ENCODE results near the gene NELFA.
A peak's percentile ranks its signal among the peaks of the same experiment; 100 is the strongest.

Gene NELFA

GRCh38 chr4:2008921-2009650 lies at the start of gene NELFA (continued):
- no peak for TF ChIP-seq ZBTB10 (tag by site-specific recombination; IDR thresholded peaks at IDR 0.05)
- 0 out of 2 replicates have a peak, but pooled peaks have one; percentile 12 for TF ChIP-seq ZNF24 (tag by site-specific recombination; IDR thresholded peaks at IDR 0.05)
- TF ChIP-seq ZNF555 (tag by site-specific recombination; conservative IDR thresholded peaks at IDR 0.05): no peak
- no peak for TF ChIP-seq ZNF132 (tag by site-specific recombination; IDR thresholded peaks at IDR 0.05; ENCODE audit: borderline replicate concordance)
- no peak for TF ChIP-seq ZSCAN18 (tag by site-specific recombination; IDR thresholded peaks at IDR 0.05)
- no peak for TF ChIP-seq ZBTB48 (tag by site-specific recombination; IDR thresholded peaks at IDR 0.05)
- TF ChIP-seq, protein P1, sequence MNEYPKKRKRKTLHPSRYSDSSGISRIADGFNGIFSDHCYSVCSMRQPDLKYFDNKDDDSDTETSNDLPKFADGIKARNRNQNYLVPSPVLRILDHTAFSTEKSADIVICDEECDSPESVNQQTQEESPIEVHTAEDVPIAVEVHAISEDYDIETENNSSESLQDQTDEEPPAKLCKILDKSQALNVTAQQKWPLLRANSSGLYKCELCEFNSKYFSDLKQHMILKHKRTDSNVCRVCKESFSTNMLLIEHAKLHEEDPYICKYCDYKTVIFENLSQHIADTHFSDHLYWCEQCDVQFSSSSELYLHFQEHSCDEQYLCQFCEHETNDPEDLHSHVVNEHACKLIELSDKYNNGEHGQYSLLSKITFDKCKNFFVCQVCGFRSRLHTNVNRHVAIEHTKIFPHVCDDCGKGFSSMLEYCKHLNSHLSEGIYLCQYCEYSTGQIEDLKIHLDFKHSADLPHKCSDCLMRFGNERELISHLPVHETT (tag by site-specific recombination; IDR thresholded peaks at IDR 0.05): peak; percentile 67; the same call in 1 of the 2 replicates
- no peak for TF ChIP-seq ZNF623 (tag by site-specific recombination; IDR thresholded peaks at IDR 0.05)
- TF ChIP-seq KLF1 (tag by site-specific recombination; IDR thresholded peaks at IDR 0.05): peak; percentile 56
- peak; percentile 53; the same call in 1 of the 2 replicates for TF ChIP-seq GLI4 (tag by site-specific recombination; IDR thresholded peaks at IDR 0.05)
- TF ChIP-seq ZNF121 (tag by site-specific recombination; IDR thresholded peaks at IDR 0.05): peak; percentile 69
- TF ChIP-seq ZNF596 (tag by site-specific recombination; IDR thresholded peaks at IDR 0.05): peak; percentile 68; the same call in 1 of the 2 replicates
- TF ChIP-seq ZNF366 (tag by site-specific recombination; conservative IDR thresholded peaks at IDR 0.05): no peak
- no peak for TF ChIP-seq ZNF514 (tag by site-specific recombination; IDR thresholded peaks at IDR 0.05)
- TF ChIP-seq ZNF658 (tag by site-specific recombination; IDR thresholded peaks at IDR 0.05): no peak
- TF ChIP-seq, protein P2, sequence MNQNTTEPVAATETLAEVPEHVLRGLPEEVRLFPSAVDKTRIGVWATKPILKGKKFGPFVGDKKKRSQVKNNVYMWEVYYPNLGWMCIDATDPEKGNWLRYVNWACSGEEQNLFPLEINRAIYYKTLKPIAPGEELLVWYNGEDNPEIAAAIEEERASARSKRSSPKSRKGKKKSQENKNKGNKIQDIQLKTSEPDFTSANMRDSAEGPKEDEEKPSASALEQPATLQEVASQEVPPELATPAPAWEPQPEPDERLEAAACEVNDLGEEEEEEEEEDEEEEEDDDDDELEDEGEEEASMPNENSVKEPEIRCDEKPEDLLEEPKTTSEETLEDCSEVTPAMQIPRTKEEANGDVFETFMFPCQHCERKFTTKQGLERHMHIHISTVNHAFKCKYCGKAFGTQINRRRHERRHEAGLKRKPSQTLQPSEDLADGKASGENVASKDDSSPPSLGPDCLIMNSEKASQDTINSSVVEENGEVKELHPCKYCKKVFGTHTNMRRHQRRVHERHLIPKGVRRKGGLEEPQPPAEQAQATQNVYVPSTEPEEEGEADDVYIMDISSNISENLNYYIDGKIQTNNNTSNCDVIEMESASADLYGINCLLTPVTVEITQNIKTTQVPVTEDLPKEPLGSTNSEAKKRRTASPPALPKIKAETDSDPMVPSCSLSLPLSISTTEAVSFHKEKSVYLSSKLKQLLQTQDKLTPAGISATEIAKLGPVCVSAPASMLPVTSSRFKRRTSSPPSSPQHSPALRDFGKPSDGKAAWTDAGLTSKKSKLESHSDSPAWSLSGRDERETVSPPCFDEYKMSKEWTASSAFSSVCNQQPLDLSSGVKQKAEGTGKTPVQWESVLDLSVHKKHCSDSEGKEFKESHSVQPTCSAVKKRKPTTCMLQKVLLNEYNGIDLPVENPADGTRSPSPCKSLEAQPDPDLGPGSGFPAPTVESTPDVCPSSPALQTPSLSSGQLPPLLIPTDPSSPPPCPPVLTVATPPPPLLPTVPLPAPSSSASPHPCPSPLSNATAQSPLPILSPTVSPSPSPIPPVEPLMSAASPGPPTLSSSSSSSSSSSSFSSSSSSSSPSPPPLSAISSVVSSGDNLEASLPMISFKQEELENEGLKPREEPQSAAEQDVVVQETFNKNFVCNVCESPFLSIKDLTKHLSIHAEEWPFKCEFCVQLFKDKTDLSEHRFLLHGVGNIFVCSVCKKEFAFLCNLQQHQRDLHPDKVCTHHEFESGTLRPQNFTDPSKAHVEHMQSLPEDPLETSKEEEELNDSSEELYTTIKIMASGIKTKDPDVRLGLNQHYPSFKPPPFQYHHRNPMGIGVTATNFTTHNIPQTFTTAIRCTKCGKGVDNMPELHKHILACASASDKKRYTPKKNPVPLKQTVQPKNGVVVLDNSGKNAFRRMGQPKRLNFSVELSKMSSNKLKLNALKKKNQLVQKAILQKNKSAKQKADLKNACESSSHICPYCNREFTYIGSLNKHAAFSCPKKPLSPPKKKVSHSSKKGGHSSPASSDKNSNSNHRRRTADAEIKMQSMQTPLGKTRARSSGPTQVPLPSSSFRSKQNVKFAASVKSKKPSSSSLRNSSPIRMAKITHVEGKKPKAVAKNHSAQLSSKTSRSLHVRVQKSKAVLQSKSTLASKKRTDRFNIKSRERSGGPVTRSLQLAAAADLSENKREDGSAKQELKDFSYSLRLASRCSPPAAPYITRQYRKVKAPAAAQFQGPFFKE (tag by site-specific recombination; IDR thresholded peaks at IDR 0.05; ENCODE audit: borderline replicate concordance): no peak; the same call in 1 of the 2 replicates
- TF ChIP-seq ZNF473 (tag by site-specific recombination; IDR thresholded peaks at IDR 0.05): no peak
- no peak for TF ChIP-seq ZNF175 (tag by site-specific recombination; IDR thresholded peaks at IDR 0.05)
- TF ChIP-seq, protein P3, sequence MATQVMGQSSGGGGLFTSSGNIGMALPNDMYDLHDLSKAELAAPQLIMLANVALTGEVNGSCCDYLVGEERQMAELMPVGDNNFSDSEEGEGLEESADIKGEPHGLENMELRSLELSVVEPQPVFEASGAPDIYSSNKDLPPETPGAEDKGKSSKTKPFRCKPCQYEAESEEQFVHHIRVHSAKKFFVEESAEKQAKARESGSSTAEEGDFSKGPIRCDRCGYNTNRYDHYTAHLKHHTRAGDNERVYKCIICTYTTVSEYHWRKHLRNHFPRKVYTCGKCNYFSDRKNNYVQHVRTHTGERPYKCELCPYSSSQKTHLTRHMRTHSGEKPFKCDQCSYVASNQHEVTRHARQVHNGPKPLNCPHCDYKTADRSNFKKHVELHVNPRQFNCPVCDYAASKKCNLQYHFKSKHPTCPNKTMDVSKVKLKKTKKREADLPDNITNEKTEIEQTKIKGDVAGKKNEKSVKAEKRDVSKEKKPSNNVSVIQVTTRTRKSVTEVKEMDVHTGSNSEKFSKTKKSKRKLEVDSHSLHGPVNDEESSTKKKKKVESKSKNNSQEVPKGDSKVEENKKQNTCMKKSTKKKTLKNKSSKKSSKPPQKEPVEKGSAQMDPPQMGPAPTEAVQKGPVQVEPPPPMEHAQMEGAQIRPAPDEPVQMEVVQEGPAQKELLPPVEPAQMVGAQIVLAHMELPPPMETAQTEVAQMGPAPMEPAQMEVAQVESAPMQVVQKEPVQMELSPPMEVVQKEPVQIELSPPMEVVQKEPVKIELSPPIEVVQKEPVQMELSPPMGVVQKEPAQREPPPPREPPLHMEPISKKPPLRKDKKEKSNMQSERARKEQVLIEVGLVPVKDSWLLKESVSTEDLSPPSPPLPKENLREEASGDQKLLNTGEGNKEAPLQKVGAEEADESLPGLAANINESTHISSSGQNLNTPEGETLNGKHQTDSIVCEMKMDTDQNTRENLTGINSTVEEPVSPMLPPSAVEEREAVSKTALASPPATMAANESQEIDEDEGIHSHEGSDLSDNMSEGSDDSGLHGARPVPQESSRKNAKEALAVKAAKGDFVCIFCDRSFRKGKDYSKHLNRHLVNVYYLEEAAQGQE (tag by site-specific recombination; IDR thresholded peaks at IDR 0.05): peak; percentile 89
- peak; percentile 79; the same call in 1 of the 2 replicates for TF ChIP-seq ZNF335 (tag by site-specific recombination; conservative IDR thresholded peaks at IDR 0.05)
- peak; percentile 38; the same call in 1 of the 2 replicates for TF ChIP-seq KLF9 (tag by site-specific recombination; IDR thresholded peaks at IDR 0.05; ENCODE audit: low read depth)
- peak; percentile 38; the same call in 1 of the 2 replicates for TF ChIP-seq ZBTB6 (tag by site-specific recombination; IDR thresholded peaks at IDR 0.05)
- no peak for TF ChIP-seq ZNF211 (tag by site-specific recombination; IDR thresholded peaks at IDR 0.05; ENCODE audit: low read depth)

All from HEK293 (cell line).